H1 (cell line): ENCODE data around the gene ATP6V0E2.
"Not testable (repeated sequence)": the region's sequence is repeated elsewhere in the genome, so short reads cannot be mapped to it uniquely, and the experiment has no call there.

Experiments
- CTCF ChIP-seq, 3 experiments: IDR thresholded peaks; 1 replicate in 2 of 3; 2 replicates in 1 of 3; pipeline versions ENCODE4 v1.5.1 to v1.6.1; 2011; ENCODE audit warnings: low read length in 3 of 3, mild to moderate bottlenecking in 3 of 3, inconsistent platforms in 2 of 3, low read depth in 1 of 3, moderate library complexity in 1 of 3; ENCODE audit not compliant: insufficient read depth in 1 of 3; ENCODE audit errors: control extremely low read depth in 1 of 3
- EP300 ChIP-seq, 2 experiments: IDR thresholded peaks; 1 replicate in 1 of 2; 2 replicates in 1 of 2; pipeline ENCODE4 v1.6.1; 2011 to 2012; ENCODE audit warnings: low read depth in 2 of 2, low read length in 2 of 2, mild to moderate bottlenecking in 2 of 2, borderline replicate concordance in 1 of 2, inconsistent platforms in 1 of 2, moderate library complexity in 1 of 2
- FOSL1 ChIP-seq: IDR thresholded peaks from 2 replicates; pipeline ENCODE4 v1.6.1; 2011; ENCODE audit warnings: mild to moderate bottlenecking, low read depth, low read length, moderate library complexity; ENCODE audit not compliant: insufficient read depth
- KDM1A ChIP-seq: fragments of 200-600, 300-600 bp; sonication (generic); IDR thresholded peaks from 2 replicates; pipeline ENCODE4 v1.7.1; 2016; ENCODE audit warnings: mild to moderate bottlenecking, low read length, borderline replicate concordance
- PHF8 ChIP-seq: fragments of 200-600 bp; sonication (generic); conservative IDR thresholded peaks from 2 replicates; pipeline ENCODE4 v1.7.1; 2012; ENCODE audit warnings: low read depth, mild to moderate bottlenecking, inconsistent platforms, low read length, moderate library complexity
- POLR2A ChIP-seq, 2 experiments: IDR thresholded peaks; 1 replicate in 1 of 2; 2 replicates in 1 of 2; pipeline ENCODE4 v1.6.1; 2011; ENCODE audit warnings: low read depth in 2 of 2, low read length in 2 of 2, mild to moderate bottlenecking in 2 of 2; ENCODE audit errors: control extremely low read depth in 1 of 2
- TBP ChIP-seq: IDR thresholded peaks from 2 replicates; pipeline ENCODE4 v1.6.1; 2011; ENCODE audit warnings: low read depth, low read length, improper control_type of control experiment

GRCh38 chr7:149890715-149891114, 16.9 kb downstream of the ATP6V0E2 start:
- TF ChIP-seq CTCF (IDR thresholded peaks at IDR 0.05; ENCODE audit: control extremely low read depth in 1 of 3, insufficient read depth in 1 of 3, low read depth in 1 of 3, low read length in 3 of 3); EP300 (IDR thresholded peaks at IDR 0.05; ENCODE audit: borderline replicate concordance in 1 of 2, low read depth in 2 of 2, low read length in 2 of 2); KDM1A; POLR2A (IDR thresholded peaks at IDR 0.05; ENCODE audit: control extremely low read depth in 1 of 2, low read depth in 2 of 2, low read length in 2 of 2); TBP; FOSL1; PHF8: not testable (repeated sequence)
